Right lobe of liver (tissue), 6 donors: Measurements from ENCODE around the gene KRT85. TPM values are rescaled to one million over a fixed set of nuclear protein-coding genes. Genes with fewer than 3 reads are reported as not detected.

Experiments used
- ATAC-seq, 4 donors: fragments of 200-7000 bp; cut with Tn5 transposase; one replicate each; pipeline ENCODE4 v1.9.1; 2020; ENCODE audit warnings: mild to moderate bottlenecking in 4 of 4, moderate library complexity in 4 of 4
- DNase-seq, 3 donors: peaks; one replicate each; pipeline ENCODE4 v3.0.0-alpha.2; 2020
- H3K27ac ChIP-seq, 3 donors: fragments of 200-600 bp; one replicate each; pipeline ENCODE4 v1.8.0; 2022
- H3K27me3 ChIP-seq, 2 donors: fragments of 200-600 bp; one replicate each; pipeline ENCODE4 v1.8.0; 2022
- H3K36me3 ChIP-seq, 4 donors: fragments of 200-600 bp; sonication (generic) in 1 of 4; one replicate each; pipeline versions ENCODE4 v1.5.1 to v1.8.0; 2017 to 2022; ENCODE audit warnings: control low read depth in 1 of 4
- H3K4me1 ChIP-seq, 4 donors: fragments of 200-600 bp; sonication (generic) in 1 of 4; one replicate each; pipeline versions ENCODE4 v1.5.1 to v1.8.0; 2017 to 2022; ENCODE audit warnings: control low read depth in 1 of 4
- H3K4me3 ChIP-seq, 3 donors: fragments of 200-600 bp; one replicate each; pipeline ENCODE4 v1.8.0; 2022
- H3K9me3 ChIP-seq, 4 donors: fragments of 200-600 bp; sonication (generic) in 1 of 4; one replicate each; pipeline versions ENCODE4 v1.5.1 to v1.8.0; 2017 to 2022; ENCODE audit warnings: control low read depth in 1 of 4
- CTCF ChIP-seq, 4 donors: fragments of 200-600 bp in 3 of 4; fragments of 450-650 bp in 1 of 4; IDR thresholded peaks; one replicate each; pipeline versions ENCODE4 v1.5.1 to v1.8.0; 2016 to 2022; ENCODE audit warnings: antibody characterized with exemption in 4 of 4, mild to moderate bottlenecking in 2 of 4
- POLR2A ChIP-seq: fragments of 450-650 bp; IDR thresholded peaks from one replicate; pipeline ENCODE4 v1.6.1; 2017; ENCODE audit warnings: antibody characterized with exemption, mild to moderate bottlenecking
- WGBS: methylation state at CpG from one replicate; pipeline ENCODE4 v1.1.6; 2018; ENCODE audit warnings: low coverage, low lambda C conversion rate; ENCODE audit not compliant: insufficient coverage; ENCODE audit errors: missing lambda C conversion rate; 5-methylcytosine and 5-hydroxymethylcytosine counted together
- intact Hi-C, 2 donors: fragments of 100-400 bp; cut with DNase I; formaldehyde crosslinking; loops; one replicate each; pipeline versions ENCODE4 v1.11.2 to v1.14.1; 2022
- total RNA-seq, 6 experiments: library from RNA; depleted of rRNA in 2 of 6; stranded (reverse); fragments of >200 nt in 2 of 6; fragmentation: NEBNext Ultra II Directional in 3 of 6; extraction: Animal tissue kit (Norgen Biotek cat#: 25700) in 3 of 6; gene quantifications; one replicate each; pipeline versions ENCODE4 v1.1.0 to v1.2.4, GENCODE V29; 2016 to 2023
- donor health status: DM: no; HTN: yes; CAD: no.
- donor health status: DM: no; HTN: no; CAD: no.
- donor health status: DM: no; HTN: no; CAD: no.
- donor health status: DM: no; HTN: yes; CAD: no.
- donor health status: DM: no; HTN: yes; CAD: no.

Gene KRT85
- total RNA-seq, 6 experiments from 2014 or later: not detected

DNA sequence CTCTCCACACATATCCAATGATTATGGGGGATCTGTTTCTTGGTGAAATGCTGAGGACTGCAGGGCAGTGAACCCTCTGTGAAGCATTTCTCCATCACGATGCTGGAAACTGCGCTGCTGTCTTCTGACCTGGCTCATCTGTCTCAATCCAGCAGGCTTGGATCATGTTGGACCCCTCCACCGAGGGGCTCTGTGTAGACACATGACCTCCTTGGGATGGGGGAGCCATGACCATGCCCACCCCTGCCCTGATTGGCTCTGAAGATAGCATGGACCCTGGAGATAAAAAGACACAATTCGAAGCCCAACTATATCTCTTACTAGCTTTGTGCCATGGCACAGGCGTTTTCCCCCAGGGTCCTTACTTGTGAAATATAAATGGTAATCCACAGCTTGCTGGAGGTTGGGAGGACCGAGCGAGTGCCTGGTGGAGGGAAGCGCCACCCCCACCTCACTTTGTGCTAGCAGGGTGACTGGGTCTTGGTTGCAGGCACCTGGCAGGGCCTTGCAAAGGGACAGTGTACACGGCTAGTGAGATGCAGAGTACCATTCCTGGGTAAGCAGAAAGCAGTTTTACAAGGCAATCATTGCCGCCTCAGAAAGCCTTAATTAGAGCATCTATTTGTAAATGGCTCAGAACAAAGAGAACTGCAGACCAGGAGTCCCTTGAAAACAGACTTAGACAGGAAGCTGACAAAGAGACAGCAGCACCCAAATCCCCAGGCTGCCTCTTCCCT lies 43.7 kb downstream of the KRT85 start:
- intact Hi-C loops: loop anchor here (10.0 kb wide), 1 partner anchor 169 kb away; no protein-coding TSS in a partner anchor
- 83% methylated on average over 4 of the region's 10 CpGs for WGBS
- H3K36me3 ChIP-seq: no peaks in the 10 kb centered on the region
- DNase-seq (peak in 1 of 3 donors; percentile 22), ATAC-seq (no peak)
- TF ChIP-seq CTCF (IDR thresholded peaks at IDR 0.05) (no peak), POLR2A (no peak)
- H3K27me3 ChIP-seq: no peaks in the 10 kb centered on the region
- no peaks in the 10 kb centered on the region for H3K4me1 ChIP-seq
- no peaks in the 10 kb centered on the region for H3K9me3 ChIP-seq
- H3K27ac ChIP-seq: no peak overlapping the region
- no peak overlapping the region for H3K4me3 ChIP-seq

DNA sequence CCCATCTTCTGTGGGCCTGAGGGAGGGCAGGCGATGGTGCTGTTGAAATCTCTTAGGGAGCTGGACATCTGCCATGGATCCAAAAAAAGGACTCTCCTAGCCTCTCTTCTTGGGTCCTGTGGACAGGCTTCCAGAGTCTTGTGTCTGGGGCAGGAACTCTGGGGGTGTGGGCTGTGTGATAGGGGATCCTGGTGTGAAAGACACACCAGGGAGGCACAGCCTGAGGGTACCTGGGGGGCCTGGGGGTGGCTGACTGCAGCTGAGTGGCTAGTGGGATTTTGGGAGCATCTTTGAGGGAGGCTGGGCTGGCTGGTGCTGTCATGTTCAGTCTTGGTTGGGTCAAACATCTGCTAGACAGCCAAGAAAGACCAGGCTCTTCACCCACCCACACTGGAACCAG lies 44.3 kb downstream of the KRT85 start:
- WGBS: no CpG with 5 or more reads among the region's 1 CpG
- H3K27me3 ChIP-seq: no peaks in the 10 kb centered on the region
- intact Hi-C loops: loop anchor here (10.0 kb wide), 1 partner anchor 168 kb away; no protein-coding TSS in a partner anchor
- H3K36me3 ChIP-seq: no peaks in the 10 kb centered on the region
- DNase-seq (peak in 1 of 3 donors; percentile 35), ATAC-seq (no peak)
- H3K27ac ChIP-seq: no peak overlapping the region
- H3K9me3 ChIP-seq: no peaks in the 10 kb centered on the region
- TF ChIP-seq POLR2A (no peak), CTCF (IDR thresholded peaks at IDR 0.05) (no peak)
- H3K4me3 ChIP-seq: no peak overlapping the region
- H3K4me1 ChIP-seq: no peaks in the 10 kb centered on the region

GRCh38 chr12:52322069-52322468 lies 45.2 kb downstream of the KRT85 start:
- Histone ChIP-seq H3K36me3 (no peaks in the 10 kb centered on the region), H3K4me3 (no peak overlapping the region), H3K9me3 (no peaks in the 10 kb centered on the region), H3K27me3 (no peaks in the 10 kb centered on the region), H3K27ac (no peak overlapping the region), H3K4me1 (no peaks in the 10 kb centered on the region)
- TF ChIP-seq CTCF (IDR thresholded peaks at IDR 0.05) (no peak), POLR2A (no peak)
- no CpG with 5 or more reads among the region's 1 CpG for WGBS
- intact Hi-C loops: loop anchor here (10.0 kb wide), 1 partner anchor 167 kb away; no protein-coding TSS in a partner anchor
- DNase-seq (no peak), ATAC-seq (no peak)

DNA sequence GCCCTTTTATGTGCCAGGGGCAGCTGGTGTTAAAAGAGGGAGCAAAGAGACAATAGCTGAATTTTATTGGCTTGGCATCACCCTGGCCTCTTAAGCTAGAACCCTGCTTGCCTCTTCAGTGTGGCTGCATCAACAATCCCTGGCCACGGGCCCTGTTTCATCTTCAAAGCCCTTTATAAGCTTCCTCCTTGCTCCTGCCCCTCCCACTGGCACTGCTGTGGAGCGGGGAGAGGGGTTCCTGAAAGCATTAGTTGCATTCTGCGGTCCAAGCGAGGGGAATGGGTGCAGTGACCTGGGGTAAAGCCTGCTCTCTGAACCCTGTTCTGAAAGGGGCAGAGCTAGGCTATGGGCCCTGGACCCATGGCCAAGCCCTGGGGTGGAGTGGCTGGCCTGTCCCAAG lies 45.9 kb downstream of the KRT85 start:
- peak in 1 of 3 donors; percentile 21 for DNase-seq
- H3K27ac ChIP-seq: no peak overlapping the region
- no peak for TF ChIP-seq CTCF (IDR thresholded peaks at IDR 0.05)
- TF ChIP-seq POLR2A: no peak
- H3K36me3 ChIP-seq: no peaks in the 10 kb centered on the region
- H3K4me1 ChIP-seq: no peaks in the 10 kb centered on the region
- H3K4me3 ChIP-seq: no peak overlapping the region
- H3K27me3 ChIP-seq: no peaks in the 10 kb centered on the region
- intact Hi-C loops: loop anchor here (10.0 kb wide), 1 partner anchor 167 kb away; no protein-coding TSS in a partner anchor
- no peak for ATAC-seq
- H3K9me3 ChIP-seq: no peaks in the 10 kb centered on the region
- WGBS: 44% methylated on average over 2 of the region's 4 CpGs
